Neutrophil (primary cell): ENCODE measurements around the gene GPA33.

ENCODE experiments used
- H3K27ac ChIP-seq: fragments of 200-600 bp; sonication (generic); 2 replicates; pipeline ENCODE4 v1.5.1; 2016; ENCODE audit warnings: mild to moderate bottlenecking, moderate library complexity
- H3K27me3 ChIP-seq: fragments of 200-600 bp; sonication (generic); 2 replicates; pipeline ENCODE4 v1.6.0; 2016; ENCODE audit warnings: mild to moderate bottlenecking
- H3K36me3 ChIP-seq: fragments of 200-600 bp; sonication (generic); 2 replicates; pipeline ENCODE4 v1.5.1; 2017
- H3K4me1 ChIP-seq, 2 experiments: fragments of 200-600 bp in 1 of 2; sonication (generic) in 1 of 2; 1 replicate in 1 of 2; 2 replicates in 1 of 2; pipeline versions ENCODE4 v1.5.1 to v1.6.1; 2013 to 2016; ENCODE audit warnings: low read depth in 1 of 2, low read length in 1 of 2, mild to moderate bottlenecking in 1 of 2, moderate library complexity in 1 of 2; ENCODE audit not compliant: control insufficient read depth in 1 of 2, insufficient read depth in 1 of 2
- H3K4me3 ChIP-seq, 2 experiments: fragments of 200-600 bp in 1 of 2; sonication (generic) in 1 of 2; 1 replicate in 1 of 2; 2 replicates in 1 of 2; pipeline ENCODE4 v1.5.1; 2013 to 2016; ENCODE audit warnings: low read depth in 1 of 2, low read length in 1 of 2, mild to moderate bottlenecking in 1 of 2, moderate library complexity in 1 of 2
- H3K9me3 ChIP-seq: fragments of 200-600 bp; sonication (generic); 2 replicates; pipeline ENCODE4 v1.5.1; 2016
- CTCF ChIP-seq: fragments of 200-600 bp; sonication (generic); IDR thresholded peaks from 2 replicates; pipeline ENCODE4 v1.5.1; 2016; ENCODE audit warnings: antibody characterized with exemption

GPA33 gene

DNA sequence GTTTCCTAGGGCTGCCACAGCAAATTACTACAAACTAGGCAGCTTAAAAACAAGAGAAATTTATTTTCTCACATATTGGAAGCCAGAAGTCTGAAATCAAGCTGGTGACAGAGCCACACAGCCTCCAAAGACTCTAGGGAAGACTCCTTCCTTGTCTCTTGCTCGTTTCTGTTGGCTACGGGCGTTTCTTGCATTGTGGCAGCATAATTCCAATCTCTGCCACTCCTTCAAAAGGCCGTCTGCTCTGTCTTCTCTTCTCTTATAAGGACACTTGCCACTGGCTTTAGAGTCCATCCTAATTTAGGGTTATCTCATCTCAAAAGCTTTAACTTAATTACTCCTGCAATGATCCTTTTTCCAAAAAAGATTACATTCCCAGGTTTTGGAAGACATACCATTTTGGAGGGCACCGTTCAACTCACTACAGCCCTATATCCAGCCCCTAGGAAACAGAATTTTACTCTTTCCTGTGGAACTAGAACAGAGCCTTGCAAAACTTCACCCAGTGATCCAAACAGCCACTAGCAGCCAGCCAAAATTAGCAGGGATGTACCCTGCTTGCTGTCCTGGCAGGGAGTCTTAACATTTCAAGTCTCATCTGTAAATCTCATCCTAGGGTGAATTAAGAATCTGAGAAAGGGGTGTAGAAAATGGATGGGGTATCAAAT is 12.9 kb upstream of the GPA33 start:
- H3K4me3 ChIP-seq: no peak overlapping the region
- no peaks in the 10 kb centered on the region for H3K36me3 ChIP-seq
- H3K27me3 ChIP-seq: peaks cover 38% of the 10 kb centered on the region
- H3K9me3 ChIP-seq: no peaks in the 10 kb centered on the region
- peaks cover 6 to 10% of the 10 kb centered on the region in 2 experiments for H3K4me1 ChIP-seq
- no peak for TF ChIP-seq CTCF
- H3K27ac ChIP-seq: no peak overlapping the region

GRCh38 chr1:167101754-167102153 is 11.6 kb upstream of the GPA33 start:
- Histone ChIP-seq H3K4me3 (no peak overlapping the region), H3K27me3 (peaks cover 38% of the 10 kb centered on the region), H3K36me3 (no peaks in the 10 kb centered on the region), H3K4me1 (peaks cover 6 to 10% of the 10 kb centered on the region in 2 experiments), H3K9me3 (no peaks in the 10 kb centered on the region), H3K27ac (no peak overlapping the region)
- no peak for TF ChIP-seq CTCF

DNA sequence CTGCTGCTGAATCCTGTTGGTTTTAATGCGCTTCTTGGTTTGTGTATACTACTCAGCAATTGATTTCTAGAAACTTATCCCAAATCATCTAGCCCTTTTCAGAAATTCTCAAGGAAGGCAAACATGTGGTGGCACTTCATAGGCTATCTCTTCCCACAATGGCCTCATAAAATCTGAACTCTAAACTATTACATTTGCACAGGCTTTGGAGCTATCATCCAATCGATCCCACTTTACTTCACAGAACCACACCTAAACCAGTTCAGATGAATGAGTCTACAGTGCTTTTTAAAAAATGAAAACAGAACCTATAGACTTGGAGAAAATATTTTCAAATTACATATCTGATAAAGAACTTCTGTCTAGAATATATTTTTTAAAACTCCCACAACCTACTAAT is 10.6 kb upstream of the GPA33 start:
- no peak for TF ChIP-seq CTCF
- Histone ChIP-seq H3K36me3 (no peaks in the 10 kb centered on the region), H3K27me3 (peaks cover 32% of the 10 kb centered on the region), H3K9me3 (no peaks in the 10 kb centered on the region), H3K4me1 (peaks cover 6 to 10% of the 10 kb centered on the region in 2 experiments), H3K27ac (no peak overlapping the region), H3K4me3 (no peak overlapping the region)

GRCh38 chr1:167099851-167100250 is 9.7 kb upstream of the GPA33 start:
- Histone ChIP-seq H3K4me3 (no peak overlapping the region), H3K9me3 (no peaks in the 10 kb centered on the region), H3K27me3 (peaks cover 25% of the 10 kb centered on the region), H3K27ac (no peak overlapping the region), H3K4me1 (peaks cover 3 to 6% of the 10 kb centered on the region in 2 experiments), H3K36me3 (no peaks in the 10 kb centered on the region)
- TF ChIP-seq CTCF: no peak

- Histone ChIP-seq H3K27me3 (no peaks in the 10 kb centered on the region), H3K36me3 (no peaks in the 10 kb centered on the region), H3K27ac (no peak overlapping the region), H3K9me3 (no peaks in the 10 kb centered on the region), H3K4me3 (no peak overlapping the region), H3K4me1 (no peaks in the 10 kb centered on the region)
- TF ChIP-seq CTCF: no peak
Measured at GRCh38 chr1:167095368-167095767, 5.2 kb upstream of the GPA33 start.
